ENCODE measurements around the gene MAGI1. TPM values are rescaled to one million over a fixed set of nuclear protein-coding genes. Genes with fewer than 3 reads are reported as not detected.
"Not testable (repeated sequence)": the region's sequence is repeated elsewhere in the genome, so short reads cannot be mapped to it uniquely, and the experiment has no call there.

The MAGI1 gene
- total and polyA plus RNA-seq, 2 donors (not counting 1 experiment from before 2014, with no cell fraction given): 0.10 to 0.22 TPM

- Mint-ChIP-seq H3K4me3 (no peak overlapping the region), H3K27ac (no peak overlapping the region), H3K27me3 (peaks cover 11% of the 10 kb centered on the region), H3K4me1 (no peaks in the 10 kb centered on the region), H3K9me3 (ENCODE audit: insufficient read depth) (peaks cover 4% of the 10 kb centered on the region)
- H4K20me1 ChIP-seq (ENCODE audit: control insufficient read depth, insufficient read depth, low read length, poor library complexity, severe bottlenecking): no peaks in the 10 kb centered on the region
- DNase-seq (no peak), ATAC-seq (ENCODE audit: low read depth) (no peak)
- no peak overlapping the region for H3K27ac ChIP-seq (ENCODE audit: low read length in 2 of 2)
- no peaks in the 10 kb centered on the region for H3K36me3 ChIP-seq (replicated peaks in 1 of 2; ENCODE audit: control extremely low read depth in 1 of 2, control insufficient read depth in 1 of 2, extremely low read depth in 1 of 2, insufficient read depth in 2 of 2, low read length in 1 of 2)
- H3K4me1 ChIP-seq (ENCODE audit: control insufficient read depth in 2 of 2, insufficient read depth in 2 of 2, low read length in 2 of 2): no peaks in the 10 kb centered on the region
- TF ChIP-seq EZH2 (IDR thresholded peaks at IDR 0.05; ENCODE audit: borderline replicate concordance, insufficient read depth, low read depth, low read length, poor library complexity, severe bottlenecking): no peak
- TF ChIP-seq, protein P1, sequence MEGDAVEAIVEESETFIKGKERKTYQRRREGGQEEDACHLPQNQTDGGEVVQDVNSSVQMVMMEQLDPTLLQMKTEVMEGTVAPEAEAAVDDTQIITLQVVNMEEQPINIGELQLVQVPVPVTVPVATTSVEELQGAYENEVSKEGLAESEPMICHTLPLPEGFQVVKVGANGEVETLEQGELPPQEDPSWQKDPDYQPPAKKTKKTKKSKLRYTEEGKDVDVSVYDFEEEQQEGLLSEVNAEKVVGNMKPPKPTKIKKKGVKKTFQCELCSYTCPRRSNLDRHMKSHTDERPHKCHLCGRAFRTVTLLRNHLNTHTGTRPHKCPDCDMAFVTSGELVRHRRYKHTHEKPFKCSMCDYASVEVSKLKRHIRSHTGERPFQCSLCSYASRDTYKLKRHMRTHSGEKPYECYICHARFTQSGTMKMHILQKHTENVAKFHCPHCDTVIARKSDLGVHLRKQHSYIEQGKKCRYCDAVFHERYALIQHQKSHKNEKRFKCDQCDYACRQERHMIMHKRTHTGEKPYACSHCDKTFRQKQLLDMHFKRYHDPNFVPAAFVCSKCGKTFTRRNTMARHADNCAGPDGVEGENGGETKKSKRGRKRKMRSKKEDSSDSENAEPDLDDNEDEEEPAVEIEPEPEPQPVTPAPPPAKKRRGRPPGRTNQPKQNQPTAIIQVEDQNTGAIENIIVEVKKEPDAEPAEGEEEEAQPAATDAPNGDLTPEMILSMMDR (IDR thresholded peaks at IDR 0.05): no peak
- WGBS (ENCODE audit: insufficient coverage): 13% methylated on average over 71 of the region's 71 CpGs
- CTCF ChIA-PET: no interaction called here
- H3K79me2 ChIP-seq (ENCODE audit: control insufficient read depth, insufficient read depth, low read length): no peaks in the 10 kb centered on the region
- intact Hi-C loops (cut with micrococcal nuclease): no loop called here
- no peak overlapping the region for H3K4me2 ChIP-seq (replicated peaks; ENCODE audit: low read depth, low read length, poor library complexity, severe bottlenecking)
- no peak overlapping the region for H3K4me3 ChIP-seq (ENCODE audit: control extremely low read depth in 1 of 5, extremely low read depth in 1 of 5, insufficient read depth in 1 of 5, low read depth in 2 of 5, low read length in 4 of 5)
- peaks cover 0 to 15% (median 0%) of the 10 kb centered on the region in 3 donors for H3K9me3 ChIP-seq (ENCODE audit: control extremely low read depth in 1 of 3, control insufficient read depth in 2 of 3, insufficient read depth in 1 of 3, low read length in 2 of 3)
- no peak overlapping the region for H3K9ac ChIP-seq (ENCODE audit: low read length)
- POLR2A ChIA-PET: no interaction called here
- H2AFZ ChIP-seq (ENCODE audit: insufficient read depth, low read depth, low read length, poor library complexity, severe bottlenecking): no peak overlapping the region
- peaks cover 0 to 3% (median 0%) of the 10 kb centered on the region in 4 experiments for H3K27me3 ChIP-seq (replicated peaks in 1 of 4; ENCODE audit: control extremely low read depth in 1 of 4, control insufficient read depth in 3 of 4, insufficient read depth in 4 of 4, low read length in 3 of 4)
Observed at GRCh38 chr3:65548848-65549625, 489.7 kb downstream of the MAGI1 start.

- H3K4me1 Mint-ChIP-seq: no peaks in the 10 kb centered on the region
- Histone ChIP-seq H2AFZ (ENCODE audit: insufficient read depth, low read depth, low read length, poor library complexity, severe bottlenecking) (no peak overlapping the region), H3K4me2 (replicated peaks; ENCODE audit: low read depth, low read length, poor library complexity, severe bottlenecking) (no peak overlapping the region), H3K9ac (ENCODE audit: low read length) (no peak overlapping the region), H3K27ac (ENCODE audit: low read length in 2 of 2) (no peak overlapping the region), H3K27me3 (replicated peaks in 1 of 4; ENCODE audit: control extremely low read depth in 1 of 4, control insufficient read depth in 3 of 4, insufficient read depth in 4 of 4, low read length in 3 of 4) (peaks cover 0 to 3% (median 0%) of the 10 kb centered on the region in 4 experiments), H3K36me3 (replicated peaks in 1 of 2; ENCODE audit: control extremely low read depth in 1 of 2, control insufficient read depth in 1 of 2, extremely low read depth in 1 of 2, insufficient read depth in 2 of 2, low read length in 1 of 2) (no peaks in the 10 kb centered on the region), H3K79me2 (ENCODE audit: control insufficient read depth, insufficient read depth, low read length) (no peaks in the 10 kb centered on the region), H3K4me3 (ENCODE audit: control extremely low read depth in 1 of 5, extremely low read depth in 1 of 5, insufficient read depth in 1 of 5, low read depth in 2 of 5, low read length in 4 of 5) (no peak overlapping the region), H3K9me3 (ENCODE audit: control extremely low read depth in 1 of 3, control insufficient read depth in 2 of 3, insufficient read depth in 1 of 3, low read length in 2 of 3) (peaks cover 0 to 12% (median 0%) of the 10 kb centered on the region in 3 donors), H4K20me1 (ENCODE audit: control insufficient read depth, insufficient read depth, low read length, poor library complexity, severe bottlenecking) (no peaks in the 10 kb centered on the region), H3K4me1 (ENCODE audit: control insufficient read depth in 2 of 2, insufficient read depth in 2 of 2, low read length in 2 of 2) (no peaks in the 10 kb centered on the region)
- peaks cover 11% of the 10 kb centered on the region for H3K27me3 Mint-ChIP-seq
- H3K4me3 Mint-ChIP-seq: no peak overlapping the region
- peaks cover 4% of the 10 kb centered on the region for H3K9me3 Mint-ChIP-seq (ENCODE audit: insufficient read depth)
- POLR2A ChIA-PET: no interaction called here
- intact Hi-C loops (cut with micrococcal nuclease): no loop called here
- no peak overlapping the region for H3K27ac Mint-ChIP-seq
- TF ChIP-seq, protein P1 (IDR thresholded peaks at IDR 0.05): no peak
- no peak for TF ChIP-seq EZH2 (IDR thresholded peaks at IDR 0.05; ENCODE audit: borderline replicate concordance, insufficient read depth, low read depth, low read length, poor library complexity, severe bottlenecking)
- WGBS (ENCODE audit: insufficient coverage): 80% methylated on average over 1 of the region's 1 CpG
- ATAC-seq (ENCODE audit: low read depth) (no peak), DNase-seq (no peak)
- CTCF ChIA-PET: no interaction called here
Observed at GRCh38 chr3:65545429-65545828, 493.3 kb downstream of the MAGI1 start.

DNA sequence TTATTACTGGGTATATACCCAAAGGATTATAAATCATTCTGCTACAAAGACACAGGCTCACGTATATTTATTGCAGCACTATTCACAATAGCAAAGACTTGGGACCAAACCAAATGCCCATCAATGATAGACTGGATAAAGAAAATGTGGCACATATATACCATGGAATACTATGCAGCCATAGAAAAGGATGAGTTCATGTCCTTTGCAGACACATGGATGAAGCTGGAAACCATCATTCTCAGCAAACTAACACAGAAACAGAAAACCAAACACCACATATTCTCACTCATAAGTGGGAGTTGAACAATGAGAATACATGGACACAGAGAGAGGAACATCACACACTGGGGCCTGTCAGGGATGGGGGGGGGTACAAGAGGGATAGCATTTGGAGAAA lies 495.3 kb downstream of the MAGI1 start:
- intact Hi-C loops (cut with micrococcal nuclease); H3K4me3 ChIP-seq (ENCODE audit: control extremely low read depth in 1 of 5, extremely low read depth in 1 of 5, insufficient read depth in 1 of 5, low read depth in 2 of 5, low read length in 4 of 5); H3K9me3 ChIP-seq (ENCODE audit: control extremely low read depth in 1 of 3, control insufficient read depth in 2 of 3, insufficient read depth in 1 of 3, low read length in 2 of 3); H4K20me1 ChIP-seq (ENCODE audit: control insufficient read depth, insufficient read depth, low read length, poor library complexity, severe bottlenecking); CTCF ChIA-PET; H3K27me3 ChIP-seq (replicated peaks in 1 of 4; ENCODE audit: control extremely low read depth in 1 of 4, control insufficient read depth in 3 of 4, insufficient read depth in 4 of 4, low read length in 3 of 4); H3K9me3 Mint-ChIP-seq (ENCODE audit: insufficient read depth); H3K36me3 ChIP-seq (replicated peaks in 1 of 2; ENCODE audit: control extremely low read depth in 1 of 2, control insufficient read depth in 1 of 2, extremely low read depth in 1 of 2, insufficient read depth in 2 of 2, low read length in 1 of 2); H3K4me1 Mint-ChIP-seq; H3K27ac ChIP-seq (ENCODE audit: low read length in 2 of 2); H3K4me1 ChIP-seq (ENCODE audit: control insufficient read depth in 2 of 2, insufficient read depth in 2 of 2, low read length in 2 of 2); H3K9ac ChIP-seq (ENCODE audit: low read length); ATAC-seq (ENCODE audit: low read depth); H3K79me2 ChIP-seq (ENCODE audit: control insufficient read depth, insufficient read depth, low read length); POLR2A ChIA-PET; DNase-seq; H3K4me3 Mint-ChIP-seq; H3K27me3 Mint-ChIP-seq; H2AFZ ChIP-seq (ENCODE audit: insufficient read depth, low read depth, low read length, poor library complexity, severe bottlenecking); H3K27ac Mint-ChIP-seq; H3K4me2 ChIP-seq (replicated peaks; ENCODE audit: low read depth, low read length, poor library complexity, severe bottlenecking): not testable (repeated sequence)
- no CpG with 5 or more reads among the region's 1 CpG for WGBS (ENCODE audit: insufficient coverage)
